ENCODE results near the gene PPFIBP2. TPM values are rescaled to one million over a fixed set of nuclear protein-coding genes. Genes with fewer than 3 reads are reported as not detected.

Gene PPFIBP2
- total RNA-seq, 1 donor from 2014 or later: 15.0 TPM

DNA sequence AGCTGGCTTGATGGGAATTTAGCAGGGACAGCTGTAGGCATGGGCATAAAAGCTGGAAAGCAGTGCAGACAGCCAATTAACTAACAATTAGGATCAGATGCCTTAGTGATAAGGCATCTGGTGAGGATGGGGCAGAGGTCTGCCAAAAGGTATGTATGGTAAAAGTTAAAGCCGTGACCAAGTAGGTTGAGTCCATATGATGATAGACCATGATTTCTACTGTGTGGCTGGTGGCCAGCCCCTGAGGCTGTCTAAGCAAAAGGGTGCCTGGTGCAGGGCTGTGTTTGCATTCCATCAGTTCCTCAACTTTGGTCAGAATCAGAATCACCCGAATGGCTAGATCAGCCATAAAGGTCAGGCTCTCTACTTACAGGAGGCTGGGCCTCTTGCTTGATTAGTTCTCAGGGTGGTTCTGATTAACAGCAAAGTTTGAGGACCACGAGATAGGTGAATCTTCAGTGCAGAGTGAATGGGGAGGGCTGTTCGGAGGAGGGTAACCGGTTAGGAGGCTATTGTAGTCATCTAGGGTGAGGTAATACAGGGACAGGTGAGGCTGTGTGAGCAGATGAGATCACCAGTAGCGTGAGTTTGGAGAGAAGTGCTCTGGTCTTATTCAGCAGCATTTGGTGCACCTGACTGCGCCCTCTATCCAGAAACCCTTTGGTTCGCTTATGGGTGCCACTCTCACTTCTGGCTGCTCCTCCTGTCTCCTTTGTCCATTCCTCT, 27.2 kb downstream of the PPFIBP2 start:
- Histone ChIP-seq H3K4me3 (ENCODE audit: low read depth, low read length) (no peak overlapping the region), H3K27me3 (ENCODE audit: control insufficient read depth, insufficient read depth, low read length) (no peaks in the 10 kb centered on the region), H3K36me3 (ENCODE audit: control insufficient read depth, insufficient read depth, low read length) (no peaks in the 10 kb centered on the region)
- DNase-seq (ENCODE audit: low read depth) (peak; percentile 51), FAIRE-seq (peak; percentile 85)
- TF ChIP-seq, protein P1, sequence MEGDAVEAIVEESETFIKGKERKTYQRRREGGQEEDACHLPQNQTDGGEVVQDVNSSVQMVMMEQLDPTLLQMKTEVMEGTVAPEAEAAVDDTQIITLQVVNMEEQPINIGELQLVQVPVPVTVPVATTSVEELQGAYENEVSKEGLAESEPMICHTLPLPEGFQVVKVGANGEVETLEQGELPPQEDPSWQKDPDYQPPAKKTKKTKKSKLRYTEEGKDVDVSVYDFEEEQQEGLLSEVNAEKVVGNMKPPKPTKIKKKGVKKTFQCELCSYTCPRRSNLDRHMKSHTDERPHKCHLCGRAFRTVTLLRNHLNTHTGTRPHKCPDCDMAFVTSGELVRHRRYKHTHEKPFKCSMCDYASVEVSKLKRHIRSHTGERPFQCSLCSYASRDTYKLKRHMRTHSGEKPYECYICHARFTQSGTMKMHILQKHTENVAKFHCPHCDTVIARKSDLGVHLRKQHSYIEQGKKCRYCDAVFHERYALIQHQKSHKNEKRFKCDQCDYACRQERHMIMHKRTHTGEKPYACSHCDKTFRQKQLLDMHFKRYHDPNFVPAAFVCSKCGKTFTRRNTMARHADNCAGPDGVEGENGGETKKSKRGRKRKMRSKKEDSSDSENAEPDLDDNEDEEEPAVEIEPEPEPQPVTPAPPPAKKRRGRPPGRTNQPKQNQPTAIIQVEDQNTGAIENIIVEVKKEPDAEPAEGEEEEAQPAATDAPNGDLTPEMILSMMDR (IDR thresholded peaks at IDR 0.05; ENCODE audit: insufficient read depth, low read length, severe bottlenecking): no peak

DNA sequence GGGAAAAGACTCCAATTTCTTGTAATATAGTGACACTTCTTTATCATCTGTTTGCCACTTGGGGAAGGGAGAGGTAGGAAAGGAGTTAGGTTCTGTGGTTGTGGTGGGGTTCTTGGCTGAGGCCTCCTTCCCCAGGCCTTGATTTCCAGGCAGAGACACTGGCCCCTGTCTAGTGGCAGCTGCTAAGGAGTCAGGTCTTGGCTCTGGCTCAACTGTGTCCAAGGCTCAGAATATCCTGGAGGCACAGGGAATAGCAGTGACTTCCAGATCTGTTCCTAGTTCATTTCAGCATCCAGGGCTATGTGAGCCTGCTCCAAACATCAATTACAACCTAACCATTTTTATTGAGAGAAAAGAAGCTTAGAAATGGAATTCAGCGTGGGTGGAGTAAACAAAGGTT, 29.5 kb downstream of the PPFIBP2 start:
- TF ChIP-seq, protein P1 (IDR thresholded peaks at IDR 0.05; ENCODE audit: insufficient read depth, low read length, severe bottlenecking): no peak
- no peaks in the 10 kb centered on the region for H3K36me3 ChIP-seq (ENCODE audit: control insufficient read depth, insufficient read depth, low read length)
- DNase-seq (ENCODE audit: low read depth) (no peak), FAIRE-seq (no peak)
- no peak overlapping the region for H3K4me3 ChIP-seq (ENCODE audit: low read depth, low read length)
- no peaks in the 10 kb centered on the region for H3K27me3 ChIP-seq (ENCODE audit: control insufficient read depth, insufficient read depth, low read length)

DNA sequence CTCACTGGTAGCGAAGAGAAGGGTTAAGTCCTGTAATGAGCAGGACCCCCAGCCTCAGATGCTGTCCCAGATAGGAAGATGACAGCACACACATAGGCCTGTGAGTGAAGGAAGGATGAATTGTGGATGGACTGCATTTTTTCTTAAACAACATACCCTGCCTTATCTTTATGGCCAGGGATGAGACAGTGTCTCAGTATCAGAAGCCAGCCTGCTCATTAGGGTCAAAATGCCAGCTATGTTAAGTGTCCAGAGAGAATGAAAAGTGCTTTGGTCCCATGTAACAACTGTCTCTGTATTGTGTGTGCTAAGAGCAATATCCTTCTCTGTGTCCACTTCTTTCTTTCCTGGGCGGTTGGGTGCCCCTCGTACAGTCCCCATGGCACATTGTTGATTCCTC, 30.2 kb downstream of the PPFIBP2 start:
- Histone ChIP-seq H3K4me3 (ENCODE audit: low read depth, low read length) (no peak overlapping the region), H3K36me3 (ENCODE audit: control insufficient read depth, insufficient read depth, low read length) (no peaks in the 10 kb centered on the region), H3K27me3 (ENCODE audit: control insufficient read depth, insufficient read depth, low read length) (no peaks in the 10 kb centered on the region)
- FAIRE-seq (peak; percentile 43), DNase-seq (ENCODE audit: low read depth) (no peak)
- TF ChIP-seq, protein P1 (IDR thresholded peaks at IDR 0.05; ENCODE audit: insufficient read depth, low read length, severe bottlenecking): no peak

DNA sequence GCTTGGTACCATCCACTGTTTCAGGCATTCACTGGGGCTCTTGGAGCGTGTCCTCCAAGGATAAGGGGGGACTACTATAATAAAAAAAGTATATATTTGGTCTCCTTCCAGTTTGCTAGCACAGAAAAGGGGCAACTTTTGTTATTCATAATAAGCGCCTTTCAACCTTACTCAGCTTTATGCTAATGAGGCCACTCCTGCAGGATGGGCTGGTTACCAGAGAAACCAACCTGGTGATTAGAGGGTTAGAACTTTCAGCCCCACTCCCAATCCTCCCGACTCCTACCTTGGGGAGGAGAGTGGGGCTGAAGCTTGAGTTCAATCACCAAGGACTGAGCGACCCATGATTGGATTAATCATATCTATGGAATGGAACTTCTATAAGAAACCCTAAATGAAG, 31.8 kb downstream of the PPFIBP2 start:
- Histone ChIP-seq H3K36me3 (ENCODE audit: control insufficient read depth, insufficient read depth, low read length) (no peaks in the 10 kb centered on the region), H3K4me3 (ENCODE audit: low read depth, low read length) (no peak overlapping the region), H3K27me3 (ENCODE audit: control insufficient read depth, insufficient read depth, low read length) (no peaks in the 10 kb centered on the region)
- DNase-seq (ENCODE audit: low read depth) (no peak), FAIRE-seq (no peak)
- TF ChIP-seq, protein P1 (IDR thresholded peaks at IDR 0.05; ENCODE audit: insufficient read depth, low read length, severe bottlenecking): no peak

DNA sequence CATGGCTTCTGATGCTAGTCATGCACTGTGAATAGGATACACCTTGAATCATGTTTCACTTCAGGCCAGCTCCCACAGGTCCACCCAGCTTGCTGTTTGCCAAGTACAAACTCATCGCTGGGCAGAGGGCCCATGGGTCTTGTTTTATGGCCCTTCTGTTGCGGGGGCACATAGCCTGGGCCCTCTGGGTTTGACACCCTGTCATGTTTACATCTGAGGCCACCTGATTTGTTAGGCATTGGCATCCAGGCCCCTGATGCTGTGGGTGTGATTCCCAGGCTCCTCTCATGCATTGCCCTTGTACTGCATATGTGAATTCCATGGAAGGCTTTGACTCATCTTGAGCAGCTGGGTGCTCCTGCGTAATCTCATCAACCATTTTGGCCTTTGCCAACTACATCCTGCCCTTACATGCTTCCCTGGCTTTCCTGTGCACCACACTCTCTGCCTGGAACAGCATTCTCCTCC, 32.6 kb downstream of the PPFIBP2 start:
- peak; percentile 79 for FAIRE-seq
- TF ChIP-seq, protein P1 (IDR thresholded peaks at IDR 0.05; ENCODE audit: insufficient read depth, low read length, severe bottlenecking): no peak
- Histone ChIP-seq H3K4me3 (ENCODE audit: low read depth, low read length) (no peak overlapping the region), H3K36me3 (ENCODE audit: control insufficient read depth, insufficient read depth, low read length) (no peaks in the 10 kb centered on the region), H3K27me3 (ENCODE audit: control insufficient read depth, insufficient read depth, low read length) (no peaks in the 10 kb centered on the region)
- peak; percentile 94 for DNase-seq (ENCODE audit: low read depth)

DNA sequence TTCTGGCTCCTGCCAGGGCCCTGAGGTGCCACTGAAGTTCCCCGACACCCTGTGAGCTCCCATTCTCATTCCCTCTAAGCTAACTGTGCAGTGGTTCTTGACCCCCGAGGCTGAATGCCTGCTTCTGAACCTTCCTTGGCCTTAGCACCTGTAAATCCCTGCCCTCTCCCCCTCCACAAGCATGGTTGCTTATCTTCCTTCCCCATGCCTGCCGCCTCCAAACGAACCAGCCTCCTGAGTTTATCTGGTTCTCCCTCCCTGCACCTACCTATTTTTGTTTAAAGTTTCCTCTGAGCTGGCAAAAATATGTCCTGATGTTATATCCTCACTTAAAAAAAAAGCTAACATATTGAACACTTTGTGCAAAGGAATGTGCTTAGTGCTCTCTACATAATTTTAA, 33.9 kb downstream of the PPFIBP2 start:
- TF ChIP-seq, protein P1 (IDR thresholded peaks at IDR 0.05; ENCODE audit: insufficient read depth, low read length, severe bottlenecking): no peak
- FAIRE-seq: no peak
- no peak for DNase-seq (ENCODE audit: low read depth)
- H3K36me3 ChIP-seq (ENCODE audit: control insufficient read depth, insufficient read depth, low read length): no peaks in the 10 kb centered on the region
- no peak overlapping the region for H3K4me3 ChIP-seq (ENCODE audit: low read depth, low read length)
- no peaks in the 10 kb centered on the region for H3K27me3 ChIP-seq (ENCODE audit: control insufficient read depth, insufficient read depth, low read length)

Data from bronchial epithelial cell (primary cell).